HepG2 (cell line): ENCODE data around the gene R3HDM4. TPM values are rescaled to one million over a fixed set of nuclear protein-coding genes. Genes with fewer than 3 reads are reported as not detected.

Experiments
- ATAC-seq: fragments of 200-7000 bp; cut with Tn5 transposase; 3 replicates; pipeline ENCODE4 v1.9.1; 2020; ENCODE audit warnings: mild to moderate bottlenecking, moderate library complexity
- BruUV-seq: library from RNA; stranded (reverse); fragments of 400-500 nt; replicated peaks from 2 replicates; lab custom pipeline; 2021; lab: Mats Ljungman, UMichigan
- CTCF ChIA-PET: fragments of 300-600 bp; formaldehyde crosslinking; extraction: SDS; loops from one replicate; lab custom pipeline; 2021; ENCODE audit warnings: low total read pairs, inconsistent platforms, low intra/inter-chr PET ratio; lab: Yijun Ruan, JAX
- POLR2A ChIA-PET: fragments of 350-600 bp; sonication (Branson Sonifier 250); formaldehyde crosslinking; loops from one replicate; lab custom pipeline; 2020; ENCODE audit warnings: antibody characterized with exemption, inconsistent platforms; lab: Yijun Ruan, JAX
- DNase-seq: peaks from one replicate; pipeline ENCODE4 v3.0.0-alpha.2; 2015; ENCODE audit warnings: low spot score
- FAIRE-seq: peaks from 3 replicates; lab custom pipeline; 2011; peaks lifted over from hg19 to GRCh38; lab: Jason Lieb, UNC
- H2AFZ ChIP-seq: one replicate; pipeline ENCODE4 v1.6.1; 2011; ENCODE audit warnings: low read length, inconsistent platforms
- H3K27ac ChIP-seq: fragments of 300-600 bp; 3 replicates; pipeline ENCODE4 v1.8.0; 2011; ENCODE audit warnings: mixed run types, mild to moderate bottlenecking, mixed read lengths, low read length, inconsistent platforms; ENCODE audit not compliant: insufficient read depth; ENCODE audit errors: extremely low read length
- H3K27me3 ChIP-seq, 2 experiments: fragments of 200-600 bp in 1 of 2; 2 replicates in 1 of 2; 3 replicates in 1 of 2; pipeline versions ENCODE4 v1.6.0 to v1.8.0; 2011; ENCODE audit warnings: low read length in 2 of 2, mild to moderate bottlenecking in 2 of 2, moderate library complexity in 2 of 2, inconsistent platforms in 1 of 2; ENCODE audit not compliant: insufficient read depth in 2 of 2, control insufficient read depth in 1 of 2
- H3K36me3 ChIP-seq, 2 experiments: fragments of 200-600 bp in 1 of 2; replicated peaks in 1 of 2; 2 replicates in 1 of 2; 3 replicates in 1 of 2; pipeline versions ENCODE4 v1.5.1 to v1.8.0; 2011; ENCODE audit warnings: low read length in 2 of 2, inconsistent platforms in 1 of 2; ENCODE audit not compliant: insufficient read depth in 2 of 2, control insufficient read depth in 1 of 2
- H3K4me1 ChIP-seq: 2 replicates; pipeline ENCODE4 v1.5.1; 2012; ENCODE audit warnings: low read length, inconsistent platforms; ENCODE audit not compliant: insufficient read depth
- H3K4me2 ChIP-seq: 2 replicates; pipeline ENCODE4 v1.6.0; 2011; ENCODE audit warnings: low read depth, low read length, inconsistent platforms
- H3K4me3 ChIP-seq, 3 experiments: fragments of 200-600 bp in 1 of 3; sonication (generic), shearing (Covaris generic) in 1 of 3; replicated peaks in 1 of 3; 2 replicates each; pipeline ENCODE4 v1.5.1; 2011 to 2016; ENCODE audit warnings: low read length in 3 of 3, inconsistent platforms in 2 of 3, low read depth in 2 of 3, mild to moderate bottlenecking in 2 of 3, control low read depth in 1 of 3, mixed read lengths in 1 of 3; ENCODE audit not compliant: insufficient read depth in 1 of 3
- H3K79me2 ChIP-seq: one replicate; pipeline ENCODE4 v1.6.1; 2011; ENCODE audit warnings: low read length, inconsistent platforms; ENCODE audit not compliant: insufficient read depth
- H3K9ac ChIP-seq: 2 replicates; pipeline ENCODE4 v1.6.0; 2011; ENCODE audit warnings: mild to moderate bottlenecking, low read depth, low read length, inconsistent platforms; ENCODE audit not compliant: insufficient read depth
- H3K9me3 ChIP-seq: 2 replicates; pipeline ENCODE4 v1.5.1; 2012; ENCODE audit warnings: mild to moderate bottlenecking, low read length
- H4K20me1 ChIP-seq: 2 replicates; pipeline ENCODE4 v1.6.0; 2011; ENCODE audit warnings: inconsistent platforms, mild to moderate bottlenecking, low read length, moderate library complexity; ENCODE audit not compliant: insufficient read depth
- AGO2 ChIP-seq: fragments of 200-400 bp; formaldehyde crosslinking; optimal IDR thresholded peaks from 2 replicates; pipeline ENCODE3; 2017; ENCODE audit warnings: mild to moderate bottlenecking, low read depth, low read length, moderate library complexity
- EHMT2 ChIP-seq: fragments of 200-600 bp; sonication (generic); IDR thresholded peaks from 2 replicates; pipeline ENCODE4 v1.7.0; 2017; ENCODE audit warnings: antibody characterized with exemption, low read depth, low read length, borderline replicate concordance
- HNRNPL ChIP-seq: fragments of 200-400 bp; formaldehyde crosslinking; IDR thresholded peaks from 2 replicates; pipeline ENCODE4 v1.6.1; 2017; ENCODE audit warnings: mild to moderate bottlenecking, low read depth, low read length
- RBFOX2 ChIP-seq: fragments of 200-400 bp; formaldehyde crosslinking; IDR thresholded peaks from 2 replicates; pipeline ENCODE4 v1.6.1; 2017; ENCODE audit warnings: low read depth, mild to moderate bottlenecking, low read length
- RBM39 ChIP-seq: fragments of 200-400 bp; formaldehyde crosslinking; IDR thresholded peaks from one replicate; pipeline ENCODE4 v1.6.1; 2018; ENCODE audit warnings: antibody characterized with exemption, mild to moderate bottlenecking, low read depth, low read length; ENCODE audit not compliant: poor library complexity, severe bottlenecking
- SIX4 ChIP-seq: sonication (generic); formaldehyde crosslinking; IDR thresholded peaks from 2 replicates; pipeline ENCODE4 v1.4.0; 2020; ENCODE audit warnings: missing genetic modification reagents
- ZBTB40 ChIP-seq, 2 experiments: fragments of 450-650 bp in 1 of 2; sonication (generic) in 1 of 2; formaldehyde crosslinking in 1 of 2; IDR thresholded peaks; 2 replicates each; pipeline versions ENCODE4 v1.6.1 to v1.8.0; 2016 to 2022; ENCODE audit warnings: antibody characterized with exemption in 1 of 2, mild to moderate bottlenecking in 1 of 2, missing genetic modification reagents in 1 of 2
- ZNF431 ChIP-seq: sonication (generic); formaldehyde crosslinking; IDR thresholded peaks from 2 replicates; pipeline ENCODE4 v1.9.0; 2022; ENCODE audit warnings: missing genetic modification reagents, low read depth, mild to moderate bottlenecking, borderline replicate concordance
- WGBS: methylation state at CpG from one replicate; pipeline ENCODE4 v1.1.6; 2017; ENCODE audit warnings: low lambda C conversion rate; 5-methylcytosine and 5-hydroxymethylcytosine counted together
- in situ Hi-C: cut with HindIII; loops from 2 replicates; pipeline ENCODE4 v1.10.0; 2017; ENCODE audit warnings: low pct_unique_long_range_greater_than_20kb; ENCODE audit not compliant: extremely low pct_ligation_motif_present
- intact Hi-C: fragments of 100-400 bp; cut with micrococcal nuclease; formaldehyde crosslinking; loops from one replicate; pipeline ENCODE4 v1.10.0; 2022; ENCODE audit not compliant: unreplicated experiment
- polyA plus RNA-seq, 8 experiments: library from polyadenylated mRNA; depleted of rRNA in 3 of 8; stranded (reverse) in 7 of 8; unstranded in 1 of 8; fragments of >200 nt; fragmentation: Illumina TruSeq in 4 of 8; extraction: Trizol in 4 of 8; gene quantifications; 2 replicates each; pipeline versions ENCODE4 v1.2.1 to v1.2.3, GENCODE V29; 2011 to 2016; ENCODE audit warnings: low read depth in 4 of 8, missing spikeins in 1 of 8, mixed read lengths in 1 of 8; ENCODE audit not compliant: insufficient read depth in 1 of 8
- total RNA-seq, 5 experiments: library from RNA; depleted of rRNA; stranded (reverse); fragments of >200 nt; fragmentation: Illumina TruSeq; extraction: Trizol; gene quantifications; 2 replicates each; pipeline ENCODE4 v1.2.3, GENCODE V29; 2016; ENCODE audit warnings: low read depth in 1 of 5

R3HDM4 gene
- total and polyA plus RNA-seq, 2 of the 13 experiments (the other 11 are each of a cell fraction or from before 2014, with no cell fraction given), result 26.2 to 26.9 TPM

GRCh38 chr19:940591-941291, 27.7 kb upstream of the R3HDM4 start:
- Histone ChIP-seq H3K4me3 (no peak overlapping the region), H3K36me3 (peaks cover 26 to 80% of the 10 kb centered on the region in 2 experiments), H3K27me3 (no peaks in the 10 kb centered on the region; a peak in 1 of 5 replicates), H3K4me1 (peaks cover 50% of the 10 kb centered on the region), H3K79me2 (peaks cover 86% of the 10 kb centered on the region), H3K9me3 (no peaks in the 10 kb centered on the region), H3K4me2 (no peak overlapping the region), H4K20me1 (peaks cover 75% of the 10 kb centered on the region; the same call in 1 of the 2 replicates), H3K27ac (no peak overlapping the region), H2AFZ (no peak overlapping the region), H3K9ac (no peak overlapping the region)
- ChIA-PET POLR2A (no interaction called here), CTCF (no interaction called here)
- no TSS peak for BruUV-seq
- intact Hi-C loops (no loop called here), in situ Hi-C loops (no loop called here)
- ATAC-seq (no peak), FAIRE-seq (no peak), DNase-seq (no peak)
- 0 out of 2 replicates have a peak, but pooled peaks have one; percentile 49 for TF ChIP-seq HNRNPL
- peak; percentile 83 for TF ChIP-seq AGO2
- TF ChIP-seq EHMT2, result no peak
- TF ChIP-seq RBFOX2, result peak; percentile 75
- 97% methylated on average over 41 of the region's 64 CpGs for WGBS

- Histone ChIP-seq H3K4me3 (no peak overlapping the region), H2AFZ (no peak overlapping the region), H3K36me3 (peaks cover 25 to 79% of the 10 kb centered on the region in 2 experiments), H3K27ac (no peak overlapping the region), H3K9me3 (no peaks in the 10 kb centered on the region), H3K4me2 (no peak overlapping the region), H4K20me1 (peaks cover 74% of the 10 kb centered on the region; the same call in 1 of the 2 replicates), H3K79me2 (peaks cover 85% of the 10 kb centered on the region), H3K9ac (no peak overlapping the region), H3K27me3 (no peaks in the 10 kb centered on the region), H3K4me1 (peaks cover 53% of the 10 kb centered on the region)
- in situ Hi-C loops, result no loop called here
- no peak for FAIRE-seq
- CTCF ChIA-PET, result no interaction called here
- no peak for ATAC-seq
- POLR2A ChIA-PET, result interaction anchor here (1.5 to 3.5 kb wide), 2 partner anchors 12 to 44 kb away, joined by 4 to 18 read pairs; partner anchors contain the start of gene WDR18
- no TSS peak for BruUV-seq
- TF ChIP-seq RBM39 (peak; percentile 17), SIX4 (CRISPR knock-in tag) (no peak), ZNF431 (CRISPR knock-in tag) (no peak), ZBTB40 (IDR thresholded peaks at IDR 0.05) (no peak), ZBTB40 (CRISPR knock-in tag; IDR thresholded peaks at IDR 0.05) (no peak)
- 90% methylated on average over 6 of the region's 7 CpGs for WGBS
- intact Hi-C loops, result no loop called here
- no peak for DNase-seq
Observed at GRCh38 chr19:939922-940321, 26.9 kb upstream of the R3HDM4 start.
